SK-N-SH (cell line): ENCODE results near the gene PRSS8.

ENCODE experiments used
- CHD2 ChIP-seq: fragments of 150-350 bp; IDR thresholded peaks from 2 replicates; pipeline ENCODE4 v1.6.1; 2018; ENCODE audit warnings: low read length; ENCODE audit not compliant: partially characterized antibody
- CTCF ChIP-seq: fragments of 200-600 bp; sonication (generic); IDR thresholded peaks from 2 replicates; pipeline ENCODE4 v1.6.1; 2017; ENCODE audit warnings: antibody characterized with exemption, mild to moderate bottlenecking, moderate library complexity
- FOXJ3 ChIP-seq: sonication (generic); formaldehyde crosslinking; IDR thresholded peaks from 2 replicates; pipeline ENCODE4 v1.5.1; 2020; ENCODE audit warnings: mild to moderate bottlenecking, missing genetic modification reagents
- IRF3 ChIP-seq: fragments of 150-350 bp; IDR thresholded peaks from 2 replicates; pipeline ENCODE4 v1.6.1; 2016; ENCODE audit warnings: mild to moderate bottlenecking, low read depth, low read length
- MAX ChIP-seq: IDR thresholded peaks from 2 replicates; pipeline ENCODE4 v1.4.0; 2012; ENCODE audit warnings: low read depth
- NFIC ChIP-seq: IDR thresholded peaks from 2 replicates; pipeline ENCODE4 v1.4.0; 2012; ENCODE audit warnings: borderline replicate concordance
- PBX3 ChIP-seq: IDR thresholded peaks from 2 replicates; pipeline ENCODE4; 2012
- POLR2AphosphoS5 ChIP-seq: IDR thresholded peaks from 2 replicates; pipeline ENCODE4 v1.6.1; 2012; ENCODE audit warnings: low read depth, low read length
- RAD21 ChIP-seq: IDR thresholded peaks from 2 replicates; pipeline ENCODE4 v1.6.1; 2012; ENCODE audit warnings: mild to moderate bottlenecking, low read length
- RCOR1 ChIP-seq: fragments of 150-350 bp; IDR thresholded peaks from 2 replicates; pipeline ENCODE4 v1.6.1; 2017; ENCODE audit warnings: antibody characterized with exemption, low read length
- RFX5 ChIP-seq: IDR thresholded peaks from 2 replicates; pipeline ENCODE4 v1.6.1; 2012; ENCODE audit warnings: mild to moderate bottlenecking, improper control_type of control experiment, low read length
- SIN3A ChIP-seq: IDR thresholded peaks from 2 replicates; pipeline ENCODE4 v1.6.1; 2012; ENCODE audit warnings: low read depth, mild to moderate bottlenecking, low read length, moderate library complexity, borderline replicate concordance
- TCF12 ChIP-seq: IDR thresholded peaks from 2 replicates; pipeline ENCODE4 v1.4.0; 2012
- USF1 ChIP-seq: IDR thresholded peaks from 2 replicates; pipeline ENCODE4 v1.4.0; 2012; ENCODE audit warnings: low read depth, borderline replicate concordance

- TF ChIP-seq POLR2AphosphoS5 (no peak), CTCF (no peak), MAX (no peak), PBX3 (no peak), RFX5 (no peak), RCOR1 (no peak), TCF12 (no peak), IRF3 (no peak), CHD2 (peak; percentile 36), RAD21 (no peak), FOXJ3 (no peak), USF1 (no peak), NFIC (no peak), SIN3A (no peak)
These were observed 42.3 kb downstream of the PRSS8 start for GRCh38 chr16:31093132-31093703.
